Keratinocyte (primary cell): ENCODE measurements around the gene IFT81. TPM values are rescaled to one million over a fixed set of nuclear protein-coding genes. Genes with fewer than 3 reads are reported as not detected.
"Not testable (repeated sequence)": the region's sequence is repeated elsewhere in the genome, so short reads cannot be mapped to it uniquely, and the experiment has no call there.

Source experiments
- DNase-seq: peaks from one replicate; pipeline ENCODE4 v3.0.0-alpha.2; 2011; ENCODE audit warnings: low read depth, missing footprints, low spot score
- FAIRE-seq: peaks from 2 replicates; lab custom pipeline; 2011; peaks lifted over from hg19 to GRCh38; lab: Jason Lieb, UNC
- H2AFZ ChIP-seq: 2 replicates; pipeline ENCODE4 v1.6.0; 2012; ENCODE audit warnings: low read length, control low read depth, inconsistent platforms; ENCODE audit not compliant: control insufficient read depth
- H3K27ac ChIP-seq: 2 replicates; pipeline ENCODE4 v1.5.1; 2011; ENCODE audit warnings: low read length; ENCODE audit not compliant: control insufficient read depth, insufficient read depth
- H3K27me3 ChIP-seq: 3 replicates; pipeline ENCODE4 v1.6.0; 2011; ENCODE audit warnings: low read length; ENCODE audit not compliant: control insufficient read depth, insufficient read depth; ENCODE audit errors: extremely low read depth
- H3K36me3 ChIP-seq, 2 experiments: 2 replicates in 1 of 2; 3 replicates in 1 of 2; pipeline ENCODE4 v1.5.1; 2011; ENCODE audit warnings: low read length in 2 of 2, mild to moderate bottlenecking in 1 of 2; ENCODE audit not compliant: control insufficient read depth in 2 of 2, insufficient read depth in 2 of 2; ENCODE audit errors: extremely low read depth in 1 of 2
- H3K4me1 ChIP-seq: 3 replicates; pipeline ENCODE4 v1.5.1; 2011; ENCODE audit warnings: low read length; ENCODE audit not compliant: control insufficient read depth, insufficient read depth; ENCODE audit errors: extremely low read depth
- H3K4me2 ChIP-seq: 3 replicates; pipeline ENCODE4 v1.6.0; 2011; ENCODE audit warnings: low read depth, low read length; ENCODE audit not compliant: control insufficient read depth, insufficient read depth; ENCODE audit errors: extremely low read depth
- H3K4me3 ChIP-seq, 3 experiments: fragments of 200-600 bp in 1 of 3; sonication (generic) in 1 of 3; 2 replicates in 2 of 3; 3 replicates in 1 of 3; pipeline ENCODE4 v1.5.1; 2011 to 2016; ENCODE audit warnings: low read length in 3 of 3, mild to moderate bottlenecking in 3 of 3, control low read depth in 2 of 3, inconsistent platforms in 1 of 3, low read depth in 1 of 3, mixed read lengths in 1 of 3, mixed run types in 1 of 3, moderate library complexity in 1 of 3; ENCODE audit not compliant: control insufficient read depth in 2 of 3, insufficient read depth in 2 of 3; ENCODE audit errors: extremely low read depth in 1 of 3
- H3K79me2 ChIP-seq: 2 replicates; pipeline ENCODE4 v1.6.0; 2012; ENCODE audit warnings: low read length; ENCODE audit not compliant: control insufficient read depth, insufficient read depth
- H3K9ac ChIP-seq: 3 replicates; pipeline ENCODE4 v1.6.0; 2011; ENCODE audit warnings: low read length; ENCODE audit not compliant: control insufficient read depth, insufficient read depth; ENCODE audit errors: extremely low read depth
- H3K9me1 ChIP-seq: 3 replicates; pipeline ENCODE4 v1.6.0; 2011; ENCODE audit warnings: low read length; ENCODE audit not compliant: control insufficient read depth, insufficient read depth; ENCODE audit errors: extremely low read depth
- H3K9me3 ChIP-seq: 2 replicates; pipeline ENCODE4 v1.5.1; 2012; ENCODE audit warnings: low read depth, low read length; ENCODE audit not compliant: control insufficient read depth
- H4K20me1 ChIP-seq: 3 replicates; pipeline ENCODE4 v1.6.0; 2011; ENCODE audit warnings: low read length; ENCODE audit not compliant: control insufficient read depth, insufficient read depth; ENCODE audit errors: extremely low read depth
- CTCF ChIP-seq, 3 experiments: IDR thresholded peaks in 1 of 3; conservative IDR thresholded peaks in 1 of 3; optimal IDR thresholded peaks in 1 of 3; 2 replicates in 2 of 3; 3 replicates in 1 of 3; pipeline versions ENCODE3 to v1.5.1; 2011; ENCODE audit warnings: low read length in 3 of 3, mild to moderate bottlenecking in 3 of 3, moderate library complexity in 2 of 3, control low read depth in 1 of 3, inconsistent platforms in 1 of 3; ENCODE audit not compliant: insufficient read depth in 2 of 3; ENCODE audit errors: extremely low read depth in 1 of 3
- EZH2 ChIP-seq: IDR thresholded peaks from one replicate; pipeline ENCODE4 v1.6.1; 2012; ENCODE audit warnings: inconsistent platforms, mild to moderate bottlenecking, low read length, moderate library complexity
- dilution Hi-C: fragments of 300-500 bp; cut with MboI; formaldehyde crosslinking; loops from one replicate; pipeline ENCODE4 v1.7.0; 2020; ENCODE audit warnings: low sequenced_read_pairs; ENCODE audit not compliant: extremely low pct_ligation_motif_present
- polyA plus RNA-seq, 5 experiments: library from polyadenylated mRNA; depleted of rRNA in 3 of 5; stranded (reverse) in 3 of 5; stranded (forward) in 1 of 5; unstranded in 1 of 5; fragments of >200 nt; gene quantifications; 1 replicate in 1 of 5; 2 replicates in 3 of 5; 3 replicates in 1 of 5; pipeline versions ENCODE4 v1.2.1 to v1.2.3, GENCODE V29; 2011 to 2012; ENCODE audit warnings: missing spikeins in 2 of 5, low read depth in 1 of 5, low replicate concordance in 1 of 5

The IFT81 gene
- polyA plus RNA-seq, 1 donor (not counting 4 experiments of a cell fraction or from before 2014, with no cell fraction given), result 8.9 TPM

- Histone ChIP-seq H3K9ac (peak overlapping the region; percentile 80), H3K27ac (peak overlapping the region; percentile 97), H3K27me3 (no peaks in the 10 kb centered on the region), H3K79me2 (no peaks in the 10 kb centered on the region), H3K4me3 (peak overlapping the region in 2 of 3 experiments; percentile 67 to 71), H3K4me2 (peak overlapping the region; percentile 74), H2AFZ (peak overlapping the region; percentile 17), H3K36me3 (peaks cover 0 to 2% of the 10 kb centered on the region in 2 experiments), H3K4me1 (peaks cover 23% of the 10 kb centered on the region), H4K20me1 (no peaks in the 10 kb centered on the region), H3K9me3 (no peaks in the 10 kb centered on the region), H3K9me1 (no peaks in the 10 kb centered on the region)
- TF ChIP-seq EZH2 (no peak), CTCF (optimal IDR thresholded peaks at IDR 0.05 in 1 of 3, IDR thresholded peaks at IDR 0.05 in 1 of 3, conservative IDR thresholded peaks at IDR 0.05 in 1 of 3; ENCODE audit: extremely low read depth in 1 of 3, insufficient read depth in 2 of 3, low read length in 3 of 3) (peak; percentile 12 to 63 (median 44))
- dilution Hi-C loops, result no loop called here
- DNase-seq, result peak; percentile 46
- peak; percentile 90 for FAIRE-seq
Observed at GRCh38 chr12:110224379-110225304, 100.5 kb downstream of the IFT81 start.

GRCh38 chr12:110227138-110227537, 103.0 kb downstream of the IFT81 start:
- TF ChIP-seq EZH2 (no peak), CTCF (optimal IDR thresholded peaks at IDR 0.05 in 1 of 3, IDR thresholded peaks at IDR 0.05 in 1 of 3, conservative IDR thresholded peaks at IDR 0.05 in 1 of 3; ENCODE audit: extremely low read depth in 1 of 3, insufficient read depth in 2 of 3, low read length in 3 of 3) (no peak)
- Histone ChIP-seq H3K27ac (no peak overlapping the region), H3K4me1 (peaks cover 23% of the 10 kb centered on the region), H3K27me3 (no peaks in the 10 kb centered on the region), H3K36me3 (no peaks in the 10 kb centered on the region), H3K4me2 (no peak overlapping the region), H3K4me3 (no peak overlapping the region), H3K9me3 (no peaks in the 10 kb centered on the region), H4K20me1 (no peaks in the 10 kb centered on the region), H3K9ac (no peak overlapping the region), H3K79me2 (no peaks in the 10 kb centered on the region), H2AFZ (no peak overlapping the region), H3K9me1 (no peaks in the 10 kb centered on the region)
- dilution Hi-C loops, result no loop called here
- FAIRE-seq, result no peak
- no peak for DNase-seq

GRCh38 chr12:110228348-110228747, 104.2 kb downstream of the IFT81 start:
- DNase-seq, H3K27me3 ChIP-seq, H3K27ac ChIP-seq, H3K79me2 ChIP-seq, FAIRE-seq, H3K9ac ChIP-seq, H2AFZ ChIP-seq, H4K20me1 ChIP-seq, H3K9me3 ChIP-seq, H3K4me2 ChIP-seq, H3K4me3 ChIP-seq, H3K36me3 ChIP-seq, dilution Hi-C loops, H3K9me1 ChIP-seq: not testable (repeated sequence)
- H3K4me1 ChIP-seq, result peaks cover 14% of the 10 kb centered on the region
